Measurements from ENCODE around the gene TAF1B. TPM values are rescaled to one million over a fixed set of nuclear protein-coding genes. Genes with fewer than 3 reads are reported as not detected.
A peak's percentile ranks its signal among the peaks of the same experiment; 100 is the strongest.

The TAF1B gene
- total RNA-seq, 4 donors from 2014 or later, result 10.8 to 21.4 (median 17.9) TPM

- 60 to 69% methylated on average over 4 of the region's 4 CpGs for WGBS, 2 donors
- peaks cover 0 to 32% (median 8%) of the 10 kb centered on the region in 4 donors for H3K4me1 ChIP-seq
- H3K9me3 ChIP-seq, result no peaks in the 10 kb centered on the region
- no peak for TF ChIP-seq EP300 (IDR thresholded peaks at IDR 0.05)
- no peak for TF ChIP-seq POLR2A (IDR thresholded peaks at IDR 0.05)
- TF ChIP-seq CTCF (IDR thresholded peaks at IDR 0.05), result no peak
- H3K4me3 ChIP-seq, result no peak overlapping the region
- no peaks in the 10 kb centered on the region for H3K27me3 ChIP-seq
- DNase-seq (ENCODE audit: low spot score in 2 of 2), result no peak
- no peaks in the 10 kb centered on the region for H3K36me3 ChIP-seq
- H3K27ac ChIP-seq, result no peak overlapping the region
These were observed 46.2 kb upstream of the TAF1B start for GRCh38 chr2:9797086-9797485.

GRCh38 chr2:9797681-9798556 lies 45.4 kb upstream of the TAF1B start:
- TF ChIP-seq POLR2A (IDR thresholded peaks at IDR 0.05), result no peak
- no peak for TF ChIP-seq EP300 (IDR thresholded peaks at IDR 0.05)
- TF ChIP-seq CTCF (IDR thresholded peaks at IDR 0.05), result no peak
- WGBS, 2 donors, result 65 to 77% methylated on average over 18 of the region's 18 CpGs
- Histone ChIP-seq H3K27me3 (no peaks in the 10 kb centered on the region), H3K4me3 (no peak overlapping the region), H3K4me1 (peaks cover 0 to 35% (median 8%) of the 10 kb centered on the region in 4 donors), H3K9me3 (no peaks in the 10 kb centered on the region), H3K36me3 (no peaks in the 10 kb centered on the region), H3K27ac (no peak overlapping the region)
- DNase-seq (ENCODE audit: low spot score in 2 of 2), result no peak

GRCh38 chr2:9799011-9799596 lies 44.2 kb upstream of the TAF1B start:
- H3K27ac ChIP-seq, result peak overlapping the region in 1 of 4 donors; percentile 4
- DNase-seq (ENCODE audit: low spot score in 2 of 2), result no peak
- no peaks in the 10 kb centered on the region for H3K27me3 ChIP-seq
- no peaks in the 10 kb centered on the region for H3K36me3 ChIP-seq
- no peak for TF ChIP-seq POLR2A (IDR thresholded peaks at IDR 0.05)
- no peak for TF ChIP-seq CTCF (IDR thresholded peaks at IDR 0.05)
- no peak for TF ChIP-seq EP300 (IDR thresholded peaks at IDR 0.05)
- no peaks in the 10 kb centered on the region for H3K9me3 ChIP-seq
- 68 to 81% methylated on average over 11 of the region's 11 CpGs for WGBS, 2 donors
- H3K4me3 ChIP-seq, result no peak overlapping the region
- peaks cover 0 to 41% (median 8%) of the 10 kb centered on the region in 4 donors for H3K4me1 ChIP-seq

DNA sequence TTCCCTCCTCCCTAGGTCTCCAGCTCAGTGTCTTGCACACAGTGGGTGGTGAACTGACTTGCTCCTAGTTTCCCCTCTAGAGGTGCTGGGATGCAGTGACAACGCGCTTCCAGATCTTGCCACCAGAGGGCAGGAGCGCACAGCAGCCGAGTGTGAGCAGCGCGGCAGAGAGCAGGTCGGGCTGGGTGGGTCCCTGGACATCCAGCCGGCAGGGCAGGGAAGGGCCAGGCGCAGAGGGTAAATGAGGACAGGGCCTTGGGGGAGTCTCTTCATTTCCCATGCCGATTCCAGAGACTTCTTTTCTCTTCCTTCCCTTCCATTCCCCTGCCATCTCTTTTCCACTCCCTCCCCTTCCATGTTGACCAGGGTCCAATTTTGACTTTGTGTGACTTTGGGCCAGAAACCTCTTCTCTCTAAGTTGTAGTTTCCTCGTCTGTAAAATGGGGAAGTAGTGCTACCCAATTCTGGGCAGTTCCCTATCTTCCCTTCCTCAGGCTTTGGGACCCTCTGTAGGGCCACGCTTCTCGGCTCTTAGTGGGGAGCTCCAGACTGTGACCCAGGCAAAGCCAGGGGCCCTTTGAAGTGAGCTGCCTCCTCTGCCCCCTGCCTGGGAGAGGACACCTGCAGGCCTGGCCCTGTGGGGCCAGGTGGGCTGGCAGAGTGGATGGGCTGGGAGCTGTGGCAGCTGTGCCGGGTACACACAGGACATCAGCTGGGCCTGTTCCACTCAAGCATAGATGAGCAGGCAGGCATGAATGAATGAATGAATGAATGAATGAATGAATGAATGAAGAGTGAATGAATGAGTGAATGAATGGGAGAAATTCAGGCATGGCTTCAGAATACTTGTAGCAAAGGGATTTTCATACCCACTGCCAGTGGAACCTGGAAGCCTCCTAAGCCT lies 43.3 kb upstream of the TAF1B start:
- Histone ChIP-seq H3K4me1 (peaks cover 0 to 42% (median 8%) of the 10 kb centered on the region in 4 donors), H3K27ac (peak overlapping the region in 1 of 4 donors; percentile 4), H3K36me3 (no peaks in the 10 kb centered on the region), H3K27me3 (no peaks in the 10 kb centered on the region), H3K4me3 (no peak overlapping the region), H3K9me3 (no peaks in the 10 kb centered on the region)
- TF ChIP-seq EP300 (IDR thresholded peaks at IDR 0.05) (peak in 1 of 2 donors; percentile 48), POLR2A (IDR thresholded peaks at IDR 0.05) (no peak), CTCF (IDR thresholded peaks at IDR 0.05) (peak; percentile 90 to 97 (median 95))
- 21 to 22% methylated on average over 14 of the region's 14 CpGs for WGBS, 2 donors
- peak; percentile 76 to 92 for DNase-seq (ENCODE audit: low spot score in 2 of 2)
